Measurements from ENCODE around the gene STUM.

The STUM gene

DNA sequence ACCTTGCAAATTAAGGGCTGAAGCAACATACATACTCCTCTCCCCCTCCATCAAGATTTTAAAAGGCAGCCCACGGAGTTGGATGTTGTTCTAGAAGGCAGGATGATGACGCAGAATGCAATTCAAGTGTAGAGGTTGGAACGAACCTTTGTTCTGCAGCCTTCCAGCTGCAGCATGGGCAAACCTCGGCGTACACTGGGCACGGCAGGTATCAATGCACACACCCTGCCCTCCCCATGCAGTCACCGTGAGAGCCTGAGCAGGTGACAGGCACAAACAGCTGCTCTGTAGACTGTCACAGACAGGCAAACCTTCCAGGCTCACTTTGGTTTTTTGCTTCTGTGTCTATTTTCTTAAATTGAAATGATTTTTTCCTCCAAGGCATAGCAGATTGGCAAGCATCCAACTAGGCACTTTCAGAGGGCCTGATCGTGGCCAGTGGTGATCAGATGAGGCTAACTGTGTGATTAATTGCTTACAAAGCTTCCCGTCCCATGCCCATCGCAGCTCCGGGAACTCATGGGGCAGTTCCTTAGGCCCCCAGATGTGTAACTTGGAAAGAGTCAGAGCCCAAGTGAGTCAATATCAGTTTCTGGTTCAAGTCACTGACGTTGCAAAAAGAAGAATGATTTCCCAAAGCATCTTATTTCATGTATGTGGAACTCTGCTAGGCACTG is 108.2 kb downstream of the STUM start:
- 88 to 90% methylated on average over 12 of the region's 12 CpGs for WGBS, 2 experiments
- Histone ChIP-seq H3K27me3 (ENCODE audit: control insufficient read depth, insufficient read depth, low read length, poor library complexity, severe bottlenecking) (no peaks in the 10 kb centered on the region), H3K4me1 (ENCODE audit: control insufficient read depth, insufficient read depth, low read length) (peaks cover 69% of the 10 kb centered on the region), H3K27ac (ENCODE audit: insufficient read depth, low read depth, low read length, poor library complexity, severe bottlenecking) (no peak overlapping the region), H3K36me3 (ENCODE audit: control insufficient read depth, insufficient read depth, low read length) (no peaks in the 10 kb centered on the region), H3K4me3 (ENCODE audit: insufficient read depth, low read depth, low read length) (no peak overlapping the region), H3K9me3 (ENCODE audit: control insufficient read depth, low read length) (no peaks in the 10 kb centered on the region)

DNA sequence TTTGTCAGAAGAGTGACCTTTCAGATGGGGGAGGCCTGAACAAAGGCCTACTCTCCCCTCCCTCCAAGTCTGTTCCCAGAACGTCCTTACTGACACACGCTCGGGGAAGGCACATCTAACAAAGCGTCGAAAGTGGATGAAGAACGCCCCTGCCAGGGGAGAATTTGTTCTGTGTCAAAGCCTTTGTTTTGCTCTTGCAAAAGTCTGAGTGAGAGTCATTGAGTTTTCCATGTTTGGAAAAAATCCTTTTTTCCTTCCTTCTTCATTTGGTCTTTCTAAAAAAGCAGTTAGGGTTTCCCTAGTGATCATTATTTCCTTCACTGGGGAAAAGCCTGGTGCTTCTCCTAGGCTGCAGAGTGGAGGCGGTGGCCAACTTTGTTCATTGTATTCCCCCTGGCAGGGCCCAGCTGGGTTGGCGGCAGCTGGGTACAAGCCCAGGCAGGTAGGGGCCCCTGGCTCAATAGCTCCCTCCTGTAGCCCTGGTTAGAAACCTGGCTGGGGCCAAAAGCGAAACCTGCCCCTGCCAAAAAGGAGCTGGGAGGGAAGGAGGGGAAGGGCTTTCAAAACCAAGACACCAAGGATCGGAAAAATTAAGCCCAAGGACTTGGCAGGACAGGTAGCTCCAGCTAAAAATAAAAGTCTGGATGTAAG is 109.5 kb downstream of the STUM start:
- H3K27ac ChIP-seq (ENCODE audit: insufficient read depth, low read depth, low read length, poor library complexity, severe bottlenecking) = peak overlapping the region; percentile 40
- WGBS, 2 experiments = 59 to 63% methylated on average over 10 of the region's 10 CpGs
- no peaks in the 10 kb centered on the region for H3K9me3 ChIP-seq (ENCODE audit: control insufficient read depth, low read length)
- no peaks in the 10 kb centered on the region for H3K36me3 ChIP-seq (ENCODE audit: control insufficient read depth, insufficient read depth, low read length)
- peaks cover 75% of the 10 kb centered on the region for H3K4me1 ChIP-seq (ENCODE audit: control insufficient read depth, insufficient read depth, low read length)
- H3K27me3 ChIP-seq (ENCODE audit: control insufficient read depth, insufficient read depth, low read length, poor library complexity, severe bottlenecking) = no peaks in the 10 kb centered on the region
- no peak overlapping the region for H3K4me3 ChIP-seq (ENCODE audit: insufficient read depth, low read depth, low read length)

- Histone ChIP-seq H3K27me3 (ENCODE audit: control insufficient read depth, insufficient read depth, low read length, poor library complexity, severe bottlenecking) (no peaks in the 10 kb centered on the region), H3K9me3 (ENCODE audit: control insufficient read depth, low read length) (no peaks in the 10 kb centered on the region), H3K36me3 (ENCODE audit: control insufficient read depth, insufficient read depth, low read length) (no peaks in the 10 kb centered on the region), H3K4me3 (ENCODE audit: insufficient read depth, low read depth, low read length) (no peak overlapping the region), H3K27ac (ENCODE audit: insufficient read depth, low read depth, low read length, poor library complexity, severe bottlenecking) (no peak overlapping the region), H3K4me1 (ENCODE audit: control insufficient read depth, insufficient read depth, low read length) (peaks cover 69% of the 10 kb centered on the region)
- WGBS, 2 experiments = 94% methylated on average over 22 of the region's 22 CpGs
Measured at GRCh38 chr1:226658546-226659125, 110.1 kb downstream of the STUM start.

All from ectodermal cell (in vitro differentiated cells).